GM23338 (cell line): Measurements from ENCODE around the gene CNOT1. TPM values are rescaled to one million over a fixed set of nuclear protein-coding genes. Genes with fewer than 3 reads are reported as not detected.

ENCODE experiments used
- ATAC-seq: fragments of 200-7000 bp; cut with Tn5 transposase; 3 replicates; pipeline ENCODE4 v1.9.1; 2020
- DNase-seq: peaks from one replicate; pipeline ENCODE4 v3.0.0-alpha.2; 2015; ENCODE audit warnings: low spot score
- H2AFZ ChIP-seq: fragments of 200-600 bp; sonication (generic); 2 replicates; pipeline ENCODE4 v1.8.0; 2016; ENCODE audit warnings: antibody characterized with exemption, mild to moderate bottlenecking, moderate library complexity
- H3F3A ChIP-seq: fragments of 200-600 bp; sonication (generic); replicated peaks from 2 replicates; pipeline ENCODE4 v1.8.0; 2017; ENCODE audit warnings: antibody characterized with exemption, mixed run types, low read depth
- H3K27ac ChIP-seq: fragments of 200-600 bp; sonication (generic); 2 replicates; pipeline ENCODE4 v1.6.1; 2016; ENCODE audit warnings: low read depth
- H3K27me3 ChIP-seq: fragments of 200-600 bp; sonication (generic); 2 replicates; pipeline ENCODE4 v1.8.0; 2016; ENCODE audit warnings: mild to moderate bottlenecking, mixed run types, moderate library complexity; ENCODE audit not compliant: insufficient read depth
- H3K36me3 ChIP-seq: fragments of 200-600 bp; sonication (generic); 2 replicates; pipeline ENCODE4 v1.8.0; 2016; ENCODE audit warnings: mild to moderate bottlenecking; ENCODE audit not compliant: insufficient read depth
- H3K4me1 ChIP-seq: fragments of 200-600 bp; sonication (generic); 2 replicates; pipeline ENCODE4 v1.8.0; 2016; ENCODE audit warnings: mild to moderate bottlenecking, moderate library complexity; ENCODE audit not compliant: insufficient read depth
- H3K4me2 ChIP-seq: fragments of 200-600 bp; sonication (generic); 2 replicates; pipeline ENCODE4 v1.7.1; 2017; ENCODE audit warnings: mixed run types
- H3K4me3 ChIP-seq: fragments of 200-600 bp; sonication (generic); 2 replicates; pipeline ENCODE4 v1.6.1; 2016; ENCODE audit warnings: mixed run types
- H3K79me2 ChIP-seq: fragments of 200-600 bp; sonication (generic); replicated peaks from 2 replicates; pipeline ENCODE4 v1.8.0; 2017; ENCODE audit warnings: mild to moderate bottlenecking; ENCODE audit not compliant: insufficient read depth
- H3K9me2 ChIP-seq: fragments of 200-600 bp; sonication (generic); 2 replicates; pipeline ENCODE4 v1.8.0; 2017; ENCODE audit not compliant: insufficient read depth
- H4K20me1 ChIP-seq: fragments of 200-600 bp; sonication (generic); replicated peaks from 2 replicates; pipeline ENCODE4 v1.8.0; 2017; ENCODE audit warnings: mild to moderate bottlenecking; ENCODE audit not compliant: insufficient read depth
- H3K27ac Mint-ChIP-seq: 2 replicates; pipeline ENCODE4 v1.8.0; 2020; ENCODE audit warnings: inconsistent platforms, mild to moderate bottlenecking, moderate library complexity, mixed read lengths
- H3K27me3 Mint-ChIP-seq: 3 replicates; pipeline ENCODE4 v1.8.0; 2022; ENCODE audit warnings: low read depth, mild to moderate bottlenecking, moderate library complexity, mixed read lengths, inconsistent platforms; ENCODE audit not compliant: insufficient read depth, poor library complexity
- H3K36me3 Mint-ChIP-seq: 3 replicates; pipeline ENCODE4 v1.8.0; 2021; ENCODE audit warnings: low read depth, mild to moderate bottlenecking, inconsistent platforms, moderate library complexity, mixed read lengths
- H3K4me1 Mint-ChIP-seq: 3 replicates; pipeline ENCODE4 v1.8.0; 2020; ENCODE audit warnings: mild to moderate bottlenecking, inconsistent platforms, mixed read lengths
- H3K4me3 Mint-ChIP-seq: 3 replicates; pipeline ENCODE4 v1.8.0; 2021; ENCODE audit warnings: moderate library complexity, mild to moderate bottlenecking, inconsistent platforms, mixed read lengths
- H3K9me3 Mint-ChIP-seq: 3 replicates; pipeline ENCODE4 v1.8.0; 2020; ENCODE audit warnings: moderate library complexity, mild to moderate bottlenecking, inconsistent platforms, mixed read lengths
- CREB1 ChIP-seq: fragments of 250-450 bp; sonication (Bioruptor Pico); IDR thresholded peaks from 2 replicates; pipeline ENCODE4 v1.5.0; 2020; ENCODE audit warnings: low read depth, mild to moderate bottlenecking, moderate library complexity
- EZH2 ChIP-seq: fragments of 200-600 bp; sonication (generic); IDR thresholded peaks from one replicate; pipeline ENCODE4 v1.8.0; 2017; ENCODE audit warnings: antibody characterized with exemption, mild to moderate bottlenecking, low read depth; ENCODE audit not compliant: unreplicated experiment
- EZH2phosphoT487 ChIP-seq: fragments of 200-600 bp; sonication (generic); IDR thresholded peaks from one replicate; pipeline ENCODE4 v1.8.1; 2018; ENCODE audit warnings: antibody characterized with exemption; ENCODE audit not compliant: unreplicated experiment
- JUNB ChIP-seq: IDR thresholded peaks from one replicate; pipeline ENCODE4 v1.6.1; 2016; ENCODE audit warnings: antibody characterized with exemption; ENCODE audit not compliant: unreplicated experiment
- NANOG ChIP-seq: IDR thresholded peaks from 2 replicates; pipeline ENCODE4 v1.6.1; 2016; ENCODE audit warnings: antibody characterized with exemption, borderline replicate concordance
- POLR2AphosphoS5 ChIP-seq: IDR thresholded peaks from 2 replicates; pipeline ENCODE4 v1.6.1; 2016; ENCODE audit warnings: antibody characterized with exemption, low read depth
- STAT1 ChIP-seq: IDR thresholded peaks from one replicate; pipeline ENCODE4 v1.6.1; 2016; ENCODE audit warnings: antibody characterized with exemption; ENCODE audit not compliant: unreplicated experiment
- ZNF114 ChIP-seq: fragments of 250-450 bp; sonication (Bioruptor Pico); IDR thresholded peaks from 2 replicates; pipeline ENCODE4 v1.5.0; 2020; ENCODE audit warnings: mild to moderate bottlenecking, moderate library complexity
- ZNF331 ChIP-seq: fragments of 250-450 bp; sonication (Bioruptor Pico); IDR thresholded peaks from 2 replicates; pipeline ENCODE4 v1.5.0; 2020; ENCODE audit warnings: low read depth, mild to moderate bottlenecking, moderate library complexity
- polyA plus RNA-seq: library from polyadenylated mRNA; unstranded; fragments of >200 nt; fragmentation: Nextera tagmentation; extraction: Ambion mirVana; gene quantifications from 2 replicates; pipeline ENCODE4 v1.2.1, GENCODE V29; 2016
- total RNA-seq: library from RNA; depleted of rRNA; stranded (reverse); fragments of >200 nt; shearing (Covaris generic); gene quantifications from 2 replicates; pipeline ENCODE4 v1.2.3, GENCODE V29; 2014
- TF ChIP-seq, protein P1 (sequence below): IDR thresholded peaks from one replicate; pipeline ENCODE4 v1.6.1; 2018; ENCODE audit warnings: antibody characterized with exemption; ENCODE audit not compliant: unreplicated experiment
- TF ChIP-seq, protein P2 (sequence below): fragments of 250-450 bp; sonication (Bioruptor Pico); IDR thresholded peaks from 2 replicates; pipeline ENCODE4 v1.5.0; 2020; ENCODE audit warnings: mild to moderate bottlenecking, moderate library complexity

The CNOT1 gene
- total and polyA plus RNA-seq, 2 experiments from 2014 or later: 59.2 to 298 TPM

DNA sequence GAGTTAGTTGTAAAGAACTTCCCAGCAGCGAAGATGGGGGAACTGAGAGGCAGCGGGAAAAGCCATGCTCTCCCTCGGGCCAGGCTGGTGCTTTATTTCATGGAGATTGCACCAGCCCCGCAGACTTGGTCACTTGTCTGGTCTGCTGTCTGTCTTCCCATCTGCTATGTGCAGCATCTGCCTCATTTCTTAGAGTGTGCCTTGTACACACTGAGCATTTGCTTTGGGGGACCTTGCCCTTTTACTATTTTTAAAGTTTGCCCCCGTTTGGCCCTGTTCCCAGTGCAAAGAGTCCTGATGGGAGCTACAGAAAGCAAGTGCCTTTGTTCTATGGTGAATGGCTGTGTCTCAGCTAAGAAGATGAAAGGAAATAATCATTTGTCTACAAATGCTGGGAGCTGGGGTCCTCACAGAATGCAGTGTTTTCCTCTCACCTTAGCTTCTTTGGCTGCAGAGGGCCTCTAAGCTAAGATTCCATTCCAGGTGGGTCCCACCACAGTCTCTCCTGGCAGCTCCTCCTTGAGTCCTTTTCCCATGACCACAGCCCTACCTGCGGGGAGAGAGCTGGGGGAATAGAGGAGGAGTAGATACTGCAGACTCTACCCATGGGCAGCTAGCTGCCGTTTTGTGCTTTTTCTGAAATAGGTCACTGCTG is 25.1 kb upstream of the CNOT1 start:
- no peak overlapping the region for H3K4me3 ChIP-seq
- H3K4me1 Mint-ChIP-seq: peaks cover 5% of the 10 kb centered on the region; the same call in 2 of the 3 replicates
- no peaks in the 10 kb centered on the region for H3K36me3 ChIP-seq
- no peaks in the 10 kb centered on the region for H3K79me2 ChIP-seq
- H3K9me3 Mint-ChIP-seq: no peaks in the 10 kb centered on the region
- H3K27me3 Mint-ChIP-seq: no peaks in the 10 kb centered on the region
- no peaks in the 10 kb centered on the region for H3K36me3 Mint-ChIP-seq
- no peak overlapping the region for H3K27ac ChIP-seq
- TF ChIP-seq CREB1 (CRISPR knock-in tag) (no peak), NANOG (no peak), EZH2 (no peak), STAT1 (no peak), ZNF331 (CRISPR knock-in tag) (no peak), POLR2AphosphoS5 (no peak), JUNB (no peak), EZH2phosphoT487 (no peak), ZNF114 (CRISPR knock-in tag) (no peak)
- TF ChIP-seq, protein P1, sequence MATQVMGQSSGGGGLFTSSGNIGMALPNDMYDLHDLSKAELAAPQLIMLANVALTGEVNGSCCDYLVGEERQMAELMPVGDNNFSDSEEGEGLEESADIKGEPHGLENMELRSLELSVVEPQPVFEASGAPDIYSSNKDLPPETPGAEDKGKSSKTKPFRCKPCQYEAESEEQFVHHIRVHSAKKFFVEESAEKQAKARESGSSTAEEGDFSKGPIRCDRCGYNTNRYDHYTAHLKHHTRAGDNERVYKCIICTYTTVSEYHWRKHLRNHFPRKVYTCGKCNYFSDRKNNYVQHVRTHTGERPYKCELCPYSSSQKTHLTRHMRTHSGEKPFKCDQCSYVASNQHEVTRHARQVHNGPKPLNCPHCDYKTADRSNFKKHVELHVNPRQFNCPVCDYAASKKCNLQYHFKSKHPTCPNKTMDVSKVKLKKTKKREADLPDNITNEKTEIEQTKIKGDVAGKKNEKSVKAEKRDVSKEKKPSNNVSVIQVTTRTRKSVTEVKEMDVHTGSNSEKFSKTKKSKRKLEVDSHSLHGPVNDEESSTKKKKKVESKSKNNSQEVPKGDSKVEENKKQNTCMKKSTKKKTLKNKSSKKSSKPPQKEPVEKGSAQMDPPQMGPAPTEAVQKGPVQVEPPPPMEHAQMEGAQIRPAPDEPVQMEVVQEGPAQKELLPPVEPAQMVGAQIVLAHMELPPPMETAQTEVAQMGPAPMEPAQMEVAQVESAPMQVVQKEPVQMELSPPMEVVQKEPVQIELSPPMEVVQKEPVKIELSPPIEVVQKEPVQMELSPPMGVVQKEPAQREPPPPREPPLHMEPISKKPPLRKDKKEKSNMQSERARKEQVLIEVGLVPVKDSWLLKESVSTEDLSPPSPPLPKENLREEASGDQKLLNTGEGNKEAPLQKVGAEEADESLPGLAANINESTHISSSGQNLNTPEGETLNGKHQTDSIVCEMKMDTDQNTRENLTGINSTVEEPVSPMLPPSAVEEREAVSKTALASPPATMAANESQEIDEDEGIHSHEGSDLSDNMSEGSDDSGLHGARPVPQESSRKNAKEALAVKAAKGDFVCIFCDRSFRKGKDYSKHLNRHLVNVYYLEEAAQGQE: no peak
- TF ChIP-seq, protein P2, sequence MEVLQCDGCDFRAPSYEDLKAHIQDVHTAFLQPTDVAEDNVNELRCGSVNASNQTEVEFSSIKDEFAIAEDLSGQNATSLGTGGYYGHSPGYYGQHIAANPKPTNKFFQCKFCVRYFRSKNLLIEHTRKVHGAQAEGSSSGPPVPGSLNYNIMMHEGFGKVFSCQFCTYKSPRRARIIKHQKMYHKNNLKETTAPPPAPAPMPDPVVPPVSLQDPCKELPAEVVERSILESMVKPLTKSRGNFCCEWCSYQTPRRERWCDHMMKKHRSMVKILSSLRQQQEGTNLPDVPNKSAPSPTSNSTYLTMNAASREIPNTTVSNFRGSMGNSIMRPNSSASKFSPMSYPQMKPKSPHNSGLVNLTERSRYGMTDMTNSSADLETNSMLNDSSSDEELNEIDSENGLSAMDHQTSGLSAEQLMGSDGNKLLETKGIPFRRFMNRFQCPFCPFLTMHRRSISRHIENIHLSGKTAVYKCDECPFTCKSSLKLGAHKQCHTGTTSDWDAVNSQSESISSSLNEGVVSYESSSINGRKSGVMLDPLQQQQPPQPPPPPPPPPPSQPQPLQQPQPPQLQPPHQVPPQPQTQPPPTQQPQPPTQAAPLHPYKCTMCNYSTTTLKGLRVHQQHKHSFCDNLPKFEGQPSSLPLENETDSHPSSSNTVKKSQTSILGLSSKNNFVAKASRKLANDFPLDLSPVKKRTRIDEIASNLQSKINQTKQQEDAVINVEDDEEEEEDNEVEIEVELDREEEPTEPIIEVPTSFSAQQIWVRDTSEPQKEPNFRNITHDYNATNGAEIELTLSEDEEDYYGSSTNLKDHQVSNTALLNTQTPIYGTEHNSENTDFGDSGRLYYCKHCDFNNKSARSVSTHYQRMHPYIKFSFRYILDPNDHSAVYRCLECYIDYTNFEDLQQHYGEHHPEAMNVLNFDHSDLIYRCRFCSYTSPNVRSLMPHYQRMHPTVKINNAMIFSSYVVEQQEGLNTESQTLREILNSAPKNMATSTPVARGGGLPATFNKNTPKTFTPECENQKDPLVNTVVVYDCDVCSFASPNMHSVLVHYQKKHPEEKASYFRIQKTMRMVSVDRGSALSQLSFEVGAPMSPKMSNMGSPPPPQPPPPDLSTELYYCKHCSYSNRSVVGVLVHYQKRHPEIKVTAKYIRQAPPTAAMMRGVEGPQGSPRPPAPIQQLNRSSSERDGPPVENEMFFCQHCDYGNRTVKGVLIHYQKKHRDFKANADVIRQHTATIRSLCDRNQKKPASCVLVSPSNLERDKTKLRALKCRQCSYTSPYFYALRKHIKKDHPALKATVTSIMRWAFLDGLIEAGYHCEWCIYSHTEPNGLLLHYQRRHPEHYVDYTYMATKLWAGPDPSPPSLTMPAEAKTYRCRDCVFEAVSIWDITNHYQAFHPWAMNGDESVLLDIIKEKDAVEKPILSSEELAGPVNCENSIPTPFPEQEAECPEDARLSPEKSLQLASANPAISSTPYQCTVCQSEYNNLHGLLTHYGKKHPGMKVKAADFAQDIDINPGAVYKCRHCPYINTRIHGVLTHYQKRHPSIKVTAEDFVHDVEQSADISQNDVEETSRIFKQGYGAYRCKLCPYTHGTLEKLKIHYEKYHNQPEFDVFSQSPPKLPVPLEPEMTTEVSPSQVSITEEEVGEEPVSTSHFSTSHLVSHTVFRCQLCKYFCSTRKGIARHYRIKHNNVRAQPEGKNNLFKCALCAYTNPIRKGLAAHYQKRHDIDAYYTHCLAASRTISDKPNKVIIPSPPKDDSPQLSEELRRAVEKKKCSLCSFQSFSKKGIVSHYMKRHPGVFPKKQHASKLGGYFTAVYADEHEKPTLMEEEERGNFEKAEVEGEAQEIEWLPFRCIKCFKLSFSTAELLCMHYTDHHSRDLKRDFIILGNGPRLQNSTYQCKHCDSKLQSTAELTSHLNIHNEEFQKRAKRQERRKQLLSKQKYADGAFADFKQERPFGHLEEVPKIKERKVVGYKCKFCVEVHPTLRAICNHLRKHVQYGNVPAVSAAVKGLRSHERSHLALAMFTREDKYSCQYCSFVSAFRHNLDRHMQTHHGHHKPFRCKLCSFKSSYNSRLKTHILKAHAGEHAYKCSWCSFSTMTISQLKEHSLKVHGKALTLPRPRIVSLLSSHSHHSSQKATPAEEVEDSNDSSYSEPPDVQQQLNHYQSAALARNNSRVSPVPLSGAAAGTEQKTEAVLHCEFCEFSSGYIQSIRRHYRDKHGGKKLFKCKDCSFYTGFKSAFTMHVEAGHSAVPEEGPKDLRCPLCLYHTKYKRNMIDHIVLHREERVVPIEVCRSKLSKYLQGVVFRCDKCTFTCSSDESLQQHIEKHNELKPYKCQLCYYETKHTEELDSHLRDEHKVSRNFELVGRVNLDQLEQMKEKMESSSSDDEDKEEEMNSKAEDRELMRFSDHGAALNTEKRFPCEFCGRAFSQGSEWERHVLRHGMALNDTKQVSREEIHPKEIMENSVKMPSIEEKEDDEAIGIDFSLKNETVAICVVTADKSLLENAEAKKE (CRISPR knock-in tag): no peak
- no peaks in the 10 kb centered on the region for H3K9me2 ChIP-seq
- H3K4me2 ChIP-seq: no peak overlapping the region
- no peak overlapping the region for H3K27ac Mint-ChIP-seq
- DNase-seq: no peak
- H2AFZ ChIP-seq: peak overlapping the region; percentile 32; the same call in 1 of the 2 replicates
- no peaks in the 10 kb centered on the region for H4K20me1 ChIP-seq
- H3F3A ChIP-seq: no peaks in the 10 kb centered on the region
- H3K27me3 ChIP-seq: no peaks in the 10 kb centered on the region; the same call in 1 of the 2 replicates
- no peak overlapping the region for H3K4me3 Mint-ChIP-seq
- H3K4me1 ChIP-seq: 0 out of 2 replicates have a peak, but pooled peaks cover 5% of the 10 kb centered on the region
- ATAC-seq: no peak
